ENCODE data around the gene KRT35. TPM values are rescaled to one million over a fixed set of nuclear protein-coding genes. Genes with fewer than 3 reads are reported as not detected.

Gene KRT35
- total RNA-seq, 1 donor from 2014 or later, result not detected

DNA sequence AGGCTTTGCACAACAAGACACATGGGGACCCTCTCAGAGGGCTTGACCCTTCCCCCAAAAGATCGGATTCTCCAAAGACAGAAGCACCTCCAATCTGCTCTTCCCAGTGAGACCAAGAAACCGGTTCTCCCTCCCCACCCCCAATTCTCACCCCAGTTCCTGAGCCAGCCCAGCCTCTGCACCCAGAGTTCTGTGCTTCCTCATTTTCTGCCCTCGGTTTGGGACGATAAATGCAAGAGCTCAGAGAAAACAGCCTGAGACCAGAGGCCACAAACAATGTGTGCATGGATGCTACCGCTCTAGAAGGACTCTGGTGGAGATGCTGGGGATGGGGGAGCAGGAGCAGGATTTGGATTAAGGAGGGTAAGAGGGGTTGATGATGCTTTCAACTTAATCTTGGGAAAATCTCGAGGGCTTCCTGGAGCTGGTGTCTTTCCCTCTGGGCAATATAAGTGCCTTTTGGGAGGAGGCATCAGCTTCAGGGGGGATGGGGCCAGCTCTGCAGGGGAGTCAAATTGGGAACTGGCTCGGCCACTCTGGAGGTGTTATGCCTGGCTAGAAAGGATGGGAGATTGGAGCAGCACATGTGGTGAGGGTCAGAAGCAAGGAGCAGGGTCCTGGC lies 31.7 kb upstream of the KRT35 start:
- DNase-seq (ENCODE audit: low spot score), result no peak

DNA sequence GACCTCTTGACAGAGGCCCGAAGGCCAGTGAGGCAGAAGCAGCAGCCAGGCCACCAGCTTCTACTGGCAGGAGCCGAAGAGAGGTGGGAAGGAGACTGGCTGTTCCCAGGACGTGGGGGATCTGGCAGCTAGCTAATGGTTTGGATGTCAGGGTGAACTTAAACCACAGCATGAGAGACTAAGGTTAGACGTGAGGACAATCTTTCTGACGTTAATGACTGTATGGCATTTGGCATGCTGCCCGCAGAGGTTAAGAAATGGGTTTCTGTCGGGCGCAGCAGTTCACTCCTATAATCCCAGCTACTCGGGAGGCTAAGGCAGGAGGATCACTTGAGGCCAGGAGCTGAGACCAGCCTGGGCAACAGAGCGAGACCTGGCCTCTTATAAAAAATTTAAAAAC lies 30.8 kb upstream of the KRT35 start:
- DNase-seq (ENCODE audit: low spot score), result no peak

- DNase-seq (ENCODE audit: low spot score), result peak; percentile 72
Observed at GRCh38 chr17:41511116-41511515, 30.2 kb upstream of the KRT35 start.

DNA sequence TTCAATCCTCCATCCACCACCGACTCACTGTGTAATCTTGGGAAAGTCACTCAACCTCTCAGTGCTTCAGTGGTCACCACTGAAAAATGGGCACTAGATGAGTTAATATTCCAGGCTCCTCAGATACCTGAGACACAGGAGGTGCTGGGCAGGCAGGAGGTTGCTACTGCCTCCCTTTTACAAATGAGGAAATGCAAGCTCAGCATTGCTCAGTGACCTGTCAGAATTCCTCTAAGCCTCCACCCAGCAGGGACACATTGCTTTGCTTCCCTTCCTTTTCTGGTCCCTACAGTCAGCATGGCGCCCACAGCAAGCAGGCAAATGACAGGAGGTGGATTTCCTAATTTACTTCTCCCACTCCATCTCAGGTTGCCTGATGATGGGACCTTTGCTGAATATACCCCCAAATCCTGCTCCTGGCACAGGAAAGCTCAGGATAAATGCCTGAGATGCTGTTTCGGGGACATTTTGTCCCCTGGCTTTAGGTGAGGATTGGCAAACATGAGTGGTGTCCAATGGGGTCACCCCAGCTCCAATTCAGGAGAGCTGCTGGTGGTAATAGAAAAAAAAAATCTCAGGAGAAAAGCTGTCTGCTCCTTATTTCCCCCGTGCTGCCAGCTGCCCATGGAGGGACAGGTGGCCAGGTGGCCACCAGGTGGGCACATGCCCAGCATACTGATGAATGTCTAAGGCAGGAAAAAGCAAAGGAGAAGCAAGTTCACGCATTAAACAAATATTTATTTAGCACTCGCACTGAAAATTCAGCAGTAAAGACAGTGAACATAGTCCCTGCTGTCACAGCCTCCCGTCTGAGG lies 29.5 kb upstream of the KRT35 start:
- no peak for DNase-seq (ENCODE audit: low spot score)

- peak; percentile 59 for DNase-seq (ENCODE audit: low spot score)
Observed at GRCh38 chr17:41507315-41507880, 26.4 kb upstream of the KRT35 start.

DNA sequence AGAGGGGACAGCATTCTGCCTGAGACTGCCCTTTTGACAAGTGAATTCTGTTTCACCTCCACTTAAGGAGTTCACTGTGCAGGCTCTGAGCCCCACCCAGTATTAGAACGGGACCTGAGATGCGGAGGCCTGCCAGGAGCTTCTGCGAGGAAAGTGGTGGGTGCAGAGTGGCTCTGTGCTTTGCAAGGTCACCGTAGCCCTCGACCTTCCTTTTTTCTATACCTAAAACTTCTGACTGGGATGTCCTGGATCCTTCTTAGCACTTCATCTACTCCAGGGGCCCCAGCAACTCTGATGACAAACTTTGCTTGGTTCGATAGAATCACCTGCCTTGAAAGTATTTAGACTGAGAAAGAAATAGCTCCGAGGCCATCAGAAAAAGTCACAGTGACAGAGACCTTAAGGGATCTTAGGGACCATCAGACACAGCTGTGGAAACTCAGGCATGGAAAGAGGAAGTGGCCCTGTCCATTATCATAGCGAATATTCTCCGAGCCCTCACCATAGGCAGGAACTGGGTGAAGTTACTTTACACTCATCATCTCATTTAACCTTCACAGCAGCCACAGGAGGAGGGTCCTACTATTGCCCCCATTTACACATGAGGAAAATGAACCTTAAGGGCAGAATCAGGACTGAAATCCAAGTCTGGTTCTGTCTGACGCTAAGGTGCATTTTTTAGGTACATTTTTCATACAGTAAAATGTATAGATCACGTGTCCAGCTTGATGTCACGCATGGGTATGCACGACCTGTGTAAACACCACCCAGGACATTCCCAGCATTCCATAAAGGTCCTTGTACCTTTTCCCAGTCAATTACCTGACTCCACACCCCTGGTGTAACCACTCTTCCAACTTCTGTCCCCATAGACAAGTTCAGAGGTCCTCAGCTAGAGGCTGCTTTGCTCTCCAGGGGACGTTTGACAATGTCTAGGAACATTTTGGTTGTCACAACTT lies 25.1 kb upstream of the KRT35 start:
- DNase-seq (ENCODE audit: low spot score), result no peak

- peak; percentile 41 for DNase-seq (ENCODE audit: low spot score)
Observed at GRCh38 chr17:41505007-41505808, 24.3 kb upstream of the KRT35 start, which contains the start of gene KRT13. Gene KRT13, minus strand, starts transcription at chr17:41505612. Its CDS starts 62 bp downstream, at chr17:41505550.

- DNase-seq (ENCODE audit: low spot score), result peak; percentile 28
Observed at GRCh38 chr17:41504246-41504977, 23.5 kb upstream of the KRT35 start.

DNA sequence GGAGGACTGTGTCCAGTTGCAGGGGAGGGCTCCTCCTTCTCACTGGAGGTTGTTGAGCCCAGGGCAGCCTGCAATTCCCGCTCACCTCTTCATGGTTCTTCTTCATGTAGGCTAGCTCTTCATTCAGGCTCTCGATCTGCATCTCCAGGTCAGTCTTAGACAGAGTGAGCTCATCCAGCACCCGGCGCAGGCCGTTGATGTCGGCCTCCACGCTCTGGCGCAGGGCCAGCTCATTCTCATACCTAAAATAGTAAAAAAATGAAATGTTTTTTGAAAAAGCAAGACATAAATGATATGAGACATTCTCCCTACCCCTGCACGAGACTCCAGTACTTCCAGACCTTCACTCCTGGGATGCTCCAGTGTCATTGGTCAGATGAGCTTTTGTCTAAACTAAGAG lies 22.3 kb upstream of the KRT35 start:
- no peak for DNase-seq (ENCODE audit: low spot score)

DNA sequence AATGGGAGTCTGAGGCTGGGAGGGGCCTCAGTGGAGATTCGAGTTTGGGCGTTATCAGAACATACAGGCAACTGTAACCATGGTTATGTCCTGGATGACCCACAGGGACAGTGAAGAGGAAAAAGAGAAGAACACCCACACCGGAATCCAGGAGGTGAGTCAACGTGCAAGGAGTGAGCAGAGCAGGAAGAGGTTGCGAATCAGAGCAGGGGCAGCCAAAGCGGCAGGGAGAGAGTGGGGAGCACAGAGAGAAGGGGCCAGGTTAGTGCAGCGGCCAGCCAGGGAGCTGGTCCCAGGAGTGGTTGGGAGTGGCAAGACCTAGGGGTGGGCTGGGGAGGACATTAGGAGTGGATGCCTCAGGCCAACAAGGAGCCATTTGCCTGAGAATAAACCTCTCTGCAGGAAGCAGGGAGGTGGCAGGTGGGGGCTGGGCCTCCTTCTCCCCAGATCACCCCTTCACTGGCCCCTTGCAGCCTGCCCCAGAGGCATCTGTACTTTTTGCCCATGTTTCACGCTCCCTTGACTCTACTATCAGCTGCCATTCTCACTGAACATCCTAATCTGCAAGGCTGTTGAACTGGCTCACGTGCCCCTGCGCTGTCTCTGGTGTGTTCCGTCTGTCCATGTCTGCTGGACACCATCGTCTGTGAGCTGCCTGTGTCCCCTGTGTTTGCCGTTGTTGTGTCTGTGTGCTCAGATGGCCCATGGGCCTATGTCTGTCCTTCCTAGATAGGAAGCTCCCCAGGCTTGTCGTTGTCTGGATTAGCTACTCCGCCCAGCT lies 19.4 kb upstream of the KRT35 start:
- peak; percentile 29 for DNase-seq (ENCODE audit: low spot score)

GRCh38 chr17:41499714-41500113 lies 18.8 kb upstream of the KRT35 start:
- DNase-seq (ENCODE audit: low spot score), result no peak

DNA sequence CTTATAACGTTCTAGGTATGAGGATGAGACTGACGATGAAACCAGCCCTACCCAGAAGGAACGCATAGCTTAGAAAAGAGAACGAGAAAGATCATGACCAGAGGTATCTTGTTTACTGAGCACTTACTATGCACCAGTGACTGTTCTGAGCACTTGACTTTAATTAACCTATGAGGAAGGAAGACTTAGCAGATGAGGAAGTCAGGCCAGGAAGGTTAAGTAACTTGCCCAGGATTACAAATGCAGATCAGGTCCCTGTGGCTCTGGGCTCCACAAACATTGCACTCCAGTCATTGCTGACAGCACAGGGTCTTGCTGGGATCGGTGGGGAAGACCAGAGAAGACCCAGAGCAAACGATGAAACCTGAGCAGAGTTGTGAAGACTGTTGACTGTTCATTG lies 17.3 kb upstream of the KRT35 start:
- DNase-seq (ENCODE audit: low spot score), result no peak

GRCh38 chr17:41496803-41497484 lies 16.0 kb upstream of the KRT35 start:
- DNase-seq (ENCODE audit: low spot score), result peak; percentile 62

- no peak for DNase-seq (ENCODE audit: low spot score)
Observed at GRCh38 chr17:41494524-41494923, 13.6 kb upstream of the KRT35 start.

GRCh38 chr17:41492771-41493170 lies 11.8 kb upstream of the KRT35 start:
- peak; percentile 35 for DNase-seq (ENCODE audit: low spot score)

DNA sequence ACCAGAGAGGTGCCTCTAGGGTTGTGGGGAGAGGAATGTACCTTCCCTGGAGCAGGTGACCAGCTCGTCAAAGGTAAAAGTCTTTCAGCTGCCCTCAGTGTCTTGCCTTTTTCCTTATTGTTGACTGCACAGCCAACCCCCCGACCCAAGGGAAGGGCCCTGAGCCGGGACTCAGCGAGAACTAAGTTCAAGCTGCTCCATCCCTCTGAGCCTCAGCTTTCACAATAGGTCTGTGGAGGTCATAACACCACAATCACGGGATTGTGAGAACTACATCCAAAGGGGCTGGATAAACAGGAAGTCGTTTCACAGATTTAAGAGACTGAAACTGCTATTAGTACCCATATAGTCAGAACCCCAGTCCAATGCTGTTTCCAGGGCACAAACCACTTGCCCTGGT lies 11.4 kb upstream of the KRT35 start:
- DNase-seq (ENCODE audit: low spot score), result no peak

DNA sequence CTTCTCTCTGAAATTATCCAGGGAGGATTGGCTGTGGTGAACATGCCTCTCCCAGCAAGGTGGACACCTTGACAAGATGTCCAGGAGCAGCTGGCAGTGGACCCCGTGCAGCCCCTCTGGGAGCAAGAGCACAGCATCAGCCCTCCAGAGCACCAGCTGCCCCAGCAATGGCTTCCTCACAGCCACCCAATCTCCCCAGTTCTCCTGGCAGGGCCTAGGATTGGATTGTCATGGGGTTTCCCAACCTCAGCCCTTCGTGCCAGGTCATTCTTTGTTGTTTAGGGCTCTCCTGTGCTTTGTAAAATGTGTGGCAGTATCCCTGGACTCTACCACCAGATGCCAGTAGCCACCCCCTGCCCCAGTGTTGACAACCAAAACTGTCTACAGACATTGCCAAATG lies 10.5 kb upstream of the KRT35 start:
- no peak for DNase-seq (ENCODE audit: low spot score)

Data from umbilical cord (tissue), 2 donors.